ENCODE data around the gene JAKMIP2. TPM values are rescaled to one million over a fixed set of nuclear protein-coding genes. Genes with fewer than 3 reads are reported as not detected.

The JAKMIP2 gene
- total and polyA plus RNA-seq, 10 donors: 0.09 to 2.4 (median 1.5) TPM

DNA sequence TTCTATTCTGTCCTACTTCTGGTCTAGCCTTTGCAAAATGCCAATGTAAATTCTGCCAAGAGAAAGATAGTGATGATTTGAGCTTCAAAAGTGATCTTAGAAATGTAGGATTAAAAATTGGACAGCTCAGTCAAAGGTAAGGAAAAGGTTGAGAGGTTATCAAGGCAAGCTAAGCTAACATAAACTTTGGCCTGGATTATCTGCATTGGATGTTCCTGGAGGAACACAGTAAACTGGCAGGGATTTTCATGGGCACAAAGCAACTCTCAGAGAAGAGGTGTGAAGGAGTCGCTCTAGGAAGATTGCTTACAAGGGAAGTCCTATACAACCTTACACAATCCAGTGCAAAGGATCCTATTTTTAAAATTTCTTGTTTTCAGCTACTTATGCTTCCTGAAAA, 115.2 kb downstream of the JAKMIP2 start:
- no peaks in the 10 kb centered on the region for H3K27me3 ChIP-seq (replicated peaks in 1 of 7)
- intact Hi-C loops (cut with DNase I; ENCODE audit: low total_unique reads): no loop called here
- H3K4me3 ChIP-seq: no peak overlapping the region
- DNase-seq: no peak
- WGBS, 5 donors: 62 to 94% (median 84%) methylated on average over 1 of the region's 1 CpG
- TF ChIP-seq, protein P1, sequence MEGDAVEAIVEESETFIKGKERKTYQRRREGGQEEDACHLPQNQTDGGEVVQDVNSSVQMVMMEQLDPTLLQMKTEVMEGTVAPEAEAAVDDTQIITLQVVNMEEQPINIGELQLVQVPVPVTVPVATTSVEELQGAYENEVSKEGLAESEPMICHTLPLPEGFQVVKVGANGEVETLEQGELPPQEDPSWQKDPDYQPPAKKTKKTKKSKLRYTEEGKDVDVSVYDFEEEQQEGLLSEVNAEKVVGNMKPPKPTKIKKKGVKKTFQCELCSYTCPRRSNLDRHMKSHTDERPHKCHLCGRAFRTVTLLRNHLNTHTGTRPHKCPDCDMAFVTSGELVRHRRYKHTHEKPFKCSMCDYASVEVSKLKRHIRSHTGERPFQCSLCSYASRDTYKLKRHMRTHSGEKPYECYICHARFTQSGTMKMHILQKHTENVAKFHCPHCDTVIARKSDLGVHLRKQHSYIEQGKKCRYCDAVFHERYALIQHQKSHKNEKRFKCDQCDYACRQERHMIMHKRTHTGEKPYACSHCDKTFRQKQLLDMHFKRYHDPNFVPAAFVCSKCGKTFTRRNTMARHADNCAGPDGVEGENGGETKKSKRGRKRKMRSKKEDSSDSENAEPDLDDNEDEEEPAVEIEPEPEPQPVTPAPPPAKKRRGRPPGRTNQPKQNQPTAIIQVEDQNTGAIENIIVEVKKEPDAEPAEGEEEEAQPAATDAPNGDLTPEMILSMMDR (IDR thresholded peaks at IDR 0.05 in 8 of 11, conservative IDR thresholded peaks at IDR 0.05 in 3 of 11): no peak
- TF ChIP-seq POLR2A (IDR thresholded peaks at IDR 0.05): no peak
- no peak for TF ChIP-seq POLR2AphosphoS5 (IDR thresholded peaks at IDR 0.05)
- H3K4me1 ChIP-seq: no peaks in the 10 kb centered on the region
- H3K27ac ChIP-seq: no peak overlapping the region
- H3K36me3 ChIP-seq: peaks cover 0 to 5% (median 0%) of the 10 kb centered on the region in 6 donors
- no peaks in the 10 kb centered on the region for H3K9me3 ChIP-seq

DNA sequence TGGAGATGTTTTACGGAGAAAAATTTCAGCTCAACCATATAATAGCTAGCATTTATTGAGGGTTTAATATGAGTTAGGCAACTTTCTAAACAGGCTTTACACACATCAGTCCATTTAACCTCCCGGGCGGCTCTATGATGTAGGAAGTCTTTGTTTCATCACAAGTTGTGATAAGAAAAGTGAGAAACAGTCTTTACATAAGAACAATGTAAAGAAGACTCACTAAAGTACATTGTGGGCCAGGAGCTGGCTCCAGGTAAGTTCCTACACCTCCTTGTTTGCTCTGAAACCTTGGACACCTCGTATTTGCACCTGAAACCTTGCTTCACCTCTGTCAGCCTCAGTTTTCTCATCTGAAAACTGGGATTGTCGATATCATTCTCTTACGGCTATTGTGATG, 116.1 kb downstream of the JAKMIP2 start:
- no peaks in the 10 kb centered on the region for H3K9me3 ChIP-seq
- TF ChIP-seq POLR2A (IDR thresholded peaks at IDR 0.05) (no peak), POLR2AphosphoS5 (IDR thresholded peaks at IDR 0.05) (no peak)
- TF ChIP-seq, protein P1 (IDR thresholded peaks at IDR 0.05 in 8 of 11, conservative IDR thresholded peaks at IDR 0.05 in 3 of 11): no peak
- DNase-seq: no peak
- H3K27me3 ChIP-seq (replicated peaks in 1 of 7): no peaks in the 10 kb centered on the region
- no peak overlapping the region for H3K27ac ChIP-seq
- WGBS, 5 donors: 76 to 86% (median 82%) methylated on average over 6 of the region's 6 CpGs
- H3K4me3 ChIP-seq: no peak overlapping the region
- intact Hi-C loops (cut with DNase I; ENCODE audit: low total_unique reads): no loop called here
- no peaks in the 10 kb centered on the region for H3K4me1 ChIP-seq
- H3K36me3 ChIP-seq: peaks cover 0 to 3% (median 0%) of the 10 kb centered on the region in 6 donors

DNA sequence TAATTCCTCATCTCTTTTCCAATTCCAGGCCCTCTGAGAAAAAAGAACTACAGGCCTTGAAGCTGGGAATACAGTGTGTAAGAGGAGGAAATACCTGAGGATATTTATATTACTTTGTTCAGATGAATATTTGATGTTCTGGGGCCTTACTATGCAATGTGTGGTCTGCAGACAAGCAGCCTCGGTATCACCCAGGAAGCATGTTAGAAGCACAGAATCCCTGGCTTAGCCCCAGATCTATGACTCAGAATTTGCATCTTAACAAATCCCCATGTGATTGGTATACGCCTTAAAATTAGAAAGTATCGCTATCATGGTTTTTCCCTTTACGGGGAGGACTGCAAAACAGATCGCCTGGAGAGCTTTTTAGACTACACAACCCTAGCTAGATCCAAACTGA, 121.0 kb downstream of the JAKMIP2 start:
- WGBS, 5 donors: 89 to 96% (median 93%) methylated on average over 5 of the region's 5 CpGs
- Histone ChIP-seq H3K27ac (no peak overlapping the region), H3K4me3 (no peak overlapping the region), H3K36me3 (no peaks in the 10 kb centered on the region), H3K4me1 (no peaks in the 10 kb centered on the region), H3K27me3 (replicated peaks in 1 of 7) (no peaks in the 10 kb centered on the region), H3K9me3 (peaks cover 0 to 5% (median 0%) of the 10 kb centered on the region in 8 donors)
- DNase-seq: no peak
- intact Hi-C loops (cut with DNase I; ENCODE audit: low total_unique reads): no loop called here
- no peak for TF ChIP-seq POLR2AphosphoS5 (IDR thresholded peaks at IDR 0.05)
- TF ChIP-seq, protein P1 (IDR thresholded peaks at IDR 0.05 in 8 of 11, conservative IDR thresholded peaks at IDR 0.05 in 3 of 11): no peak
- TF ChIP-seq POLR2A (IDR thresholded peaks at IDR 0.05): no peak

GRCh38 chr5:147659166-147659929, 123.2 kb downstream of the JAKMIP2 start:
- no peak for TF ChIP-seq POLR2AphosphoS5 (IDR thresholded peaks at IDR 0.05)
- TF ChIP-seq, protein P1 (IDR thresholded peaks at IDR 0.05 in 8 of 11, conservative IDR thresholded peaks at IDR 0.05 in 3 of 11): no peak
- Histone ChIP-seq H3K36me3 (no peaks in the 10 kb centered on the region), H3K27ac (no peak overlapping the region), H3K27me3 (replicated peaks in 1 of 7) (no peaks in the 10 kb centered on the region), H3K4me1 (no peaks in the 10 kb centered on the region), H3K4me3 (no peak overlapping the region), H3K9me3 (peaks cover 0 to 23% (median 0%) of the 10 kb centered on the region in 8 donors)
- WGBS, 5 donors: 86 to 90% (median 89%) methylated on average over 15 of the region's 15 CpGs
- DNase-seq: no peak
- intact Hi-C loops (cut with DNase I; ENCODE audit: low total_unique reads): no loop called here

Measured in spleen (tissue), 11 donors.